ENCODE data around the gene PITPNM3.

The PITPNM3 gene

GRCh38 chr17:6498901-6499540, 57.3 kb downstream of the PITPNM3 start:
- H3K9me3 Mint-ChIP-seq: no peaks in the 10 kb centered on the region
- TF ChIP-seq CTCF (IDR thresholded peaks at IDR 0.05; ENCODE audit: unreplicated experiment in 3 of 3): no peak
- no peaks in the 10 kb centered on the region for H3K36me3 Mint-ChIP-seq (ENCODE audit: low read depth)
- H3K4me3 Mint-ChIP-seq: no peak overlapping the region
- H3K4me1 Mint-ChIP-seq: peaks cover 57% of the 10 kb centered on the region
- H3K27me3 Mint-ChIP-seq (ENCODE audit: low read depth): peaks cover 3% of the 10 kb centered on the region
- peak overlapping the region in 2 of 3 experiments; percentile 56 to 58 for H3K27ac Mint-ChIP-seq

- H3K4me3 Mint-ChIP-seq: no peak overlapping the region
- no peaks in the 10 kb centered on the region for H3K36me3 Mint-ChIP-seq (ENCODE audit: low read depth)
- H3K27ac Mint-ChIP-seq: peak overlapping the region in 2 of 3 experiments; percentile 56 to 58
- H3K27me3 Mint-ChIP-seq (ENCODE audit: low read depth): peaks cover 3% of the 10 kb centered on the region
- no peak for TF ChIP-seq CTCF (IDR thresholded peaks at IDR 0.05; ENCODE audit: unreplicated experiment in 3 of 3)
- H3K4me1 Mint-ChIP-seq: peaks cover 64% of the 10 kb centered on the region
- H3K9me3 Mint-ChIP-seq: no peaks in the 10 kb centered on the region
These were observed 58.0 kb downstream of the PITPNM3 start for GRCh38 chr17:6498356-6498755.

GRCh38 chr17:6497496-6498221, 58.7 kb downstream of the PITPNM3 start:
- H3K9me3 Mint-ChIP-seq: no peaks in the 10 kb centered on the region
- H3K4me1 Mint-ChIP-seq: peaks cover 70% of the 10 kb centered on the region
- TF ChIP-seq CTCF (IDR thresholded peaks at IDR 0.05; ENCODE audit: unreplicated experiment in 3 of 3): no peak
- H3K27me3 Mint-ChIP-seq (ENCODE audit: low read depth): peaks cover 3% of the 10 kb centered on the region
- no peaks in the 10 kb centered on the region for H3K36me3 Mint-ChIP-seq (ENCODE audit: low read depth)
- H3K27ac Mint-ChIP-seq: peak overlapping the region in 2 of 3 experiments; percentile 58 to 84
- peak overlapping the region in 1 of 3 experiments; percentile 29 for H3K4me3 Mint-ChIP-seq

GRCh38 chr17:6496640-6497441, 59.5 kb downstream of the PITPNM3 start:
- H3K27me3 Mint-ChIP-seq (ENCODE audit: low read depth): peaks cover 3% of the 10 kb centered on the region
- peaks cover 70% of the 10 kb centered on the region for H3K4me1 Mint-ChIP-seq
- TF ChIP-seq CTCF (IDR thresholded peaks at IDR 0.05; ENCODE audit: unreplicated experiment in 3 of 3): no peak
- no peaks in the 10 kb centered on the region for H3K9me3 Mint-ChIP-seq
- peak overlapping the region; percentile 29 to 63 (median 51) for H3K4me3 Mint-ChIP-seq
- H3K27ac Mint-ChIP-seq: peak overlapping the region; percentile 58 to 84 (median 77)
- no peaks in the 10 kb centered on the region for H3K36me3 Mint-ChIP-seq (ENCODE audit: low read depth)

GRCh38 chr17:6496116-6496481, 60.3 kb downstream of the PITPNM3 start:
- no peaks in the 10 kb centered on the region for H3K36me3 Mint-ChIP-seq (ENCODE audit: low read depth)
- TF ChIP-seq CTCF (IDR thresholded peaks at IDR 0.05; ENCODE audit: unreplicated experiment in 3 of 3): no peak
- H3K27me3 Mint-ChIP-seq (ENCODE audit: low read depth): peaks cover 3% of the 10 kb centered on the region
- H3K9me3 Mint-ChIP-seq: no peaks in the 10 kb centered on the region
- H3K27ac Mint-ChIP-seq: peak overlapping the region; percentile 58 to 84 (median 77)
- H3K4me1 Mint-ChIP-seq: peaks cover 70% of the 10 kb centered on the region
- peak overlapping the region; percentile 29 to 63 (median 51) for H3K4me3 Mint-ChIP-seq

Measured in nephron (organoid).